ENCODE results near the gene FA2H. TPM values are rescaled to one million over a fixed set of nuclear protein-coding genes. Genes with fewer than 3 reads are reported as not detected.

The FA2H gene
- total RNA-seq, 3 donors from 2014 or later, result 0.33 to 1.8 TPM; not detected in 1

- intact Hi-C loops (cut with DNase I; ENCODE audit: low total_unique reads), result no loop called here
- TF ChIP-seq POLR2AphosphoS5 (IDR thresholded peaks at IDR 0.05), result no peak
- no peak for TF ChIP-seq CTCF (IDR thresholded peaks at IDR 0.05)
- TF ChIP-seq POLR2A (IDR thresholded peaks at IDR 0.05), result no peak
- Histone ChIP-seq H3K4me1 (no peaks in the 10 kb centered on the region), H3K4me3 (no peak overlapping the region), H3K27me3 (no peaks in the 10 kb centered on the region), H3K27ac (peak overlapping the region in 1 of 2 donors; percentile 65), H3K36me3 (no peaks in the 10 kb centered on the region), H3K9me3 (no peaks in the 10 kb centered on the region)
- no peak for DNase-seq (ENCODE audit: low spot score in 2 of 2)
Observed at GRCh38 chr16:74748616-74749026, 26.0 kb downstream of the FA2H start.

- DNase-seq (ENCODE audit: low spot score in 2 of 2), result no peak
- TF ChIP-seq CTCF (IDR thresholded peaks at IDR 0.05), result no peak
- TF ChIP-seq POLR2A (IDR thresholded peaks at IDR 0.05), result no peak
- no peak for TF ChIP-seq POLR2AphosphoS5 (IDR thresholded peaks at IDR 0.05)
- Histone ChIP-seq H3K4me1 (no peaks in the 10 kb centered on the region), H3K27me3 (no peaks in the 10 kb centered on the region), H3K9me3 (no peaks in the 10 kb centered on the region), H3K27ac (no peak overlapping the region), H3K36me3 (no peaks in the 10 kb centered on the region), H3K4me3 (no peak overlapping the region)
- intact Hi-C loops (cut with DNase I; ENCODE audit: low total_unique reads), result no loop called here
Observed at GRCh38 chr16:74747716-74748615, 26.7 kb downstream of the FA2H start.

- no peak overlapping the region for H3K27ac ChIP-seq
- no peaks in the 10 kb centered on the region for H3K9me3 ChIP-seq
- H3K4me1 ChIP-seq, result peaks cover 0 to 3% of the 10 kb centered on the region in 2 donors
- no peak for DNase-seq (ENCODE audit: low spot score in 2 of 2)
- H3K36me3 ChIP-seq, result no peaks in the 10 kb centered on the region
- no peak for TF ChIP-seq CTCF (IDR thresholded peaks at IDR 0.05)
- TF ChIP-seq POLR2A (IDR thresholded peaks at IDR 0.05), result no peak
- no peak for TF ChIP-seq POLR2AphosphoS5 (IDR thresholded peaks at IDR 0.05)
- no peaks in the 10 kb centered on the region for H3K27me3 ChIP-seq
- intact Hi-C loops (cut with DNase I; ENCODE audit: low total_unique reads), result no loop called here
- H3K4me3 ChIP-seq, result no peak overlapping the region
Observed at GRCh38 chr16:74745926-74746325, 28.7 kb downstream of the FA2H start.

GRCh38 chr16:74745109-74745615, 29.5 kb downstream of the FA2H start:
- intact Hi-C loops (cut with DNase I; ENCODE audit: low total_unique reads), result no loop called here
- Histone ChIP-seq H3K9me3 (no peaks in the 10 kb centered on the region), H3K36me3 (no peaks in the 10 kb centered on the region), H3K4me1 (peaks cover 0 to 3% of the 10 kb centered on the region in 2 donors), H3K27me3 (no peaks in the 10 kb centered on the region), H3K4me3 (no peak overlapping the region), H3K27ac (no peak overlapping the region)
- no peak for TF ChIP-seq POLR2AphosphoS5 (IDR thresholded peaks at IDR 0.05)
- no peak for DNase-seq (ENCODE audit: low spot score in 2 of 2)

GRCh38 chr16:74744566-74744965, 30.1 kb downstream of the FA2H start:
- Histone ChIP-seq H3K36me3 (no peaks in the 10 kb centered on the region), H3K27me3 (no peaks in the 10 kb centered on the region), H3K4me3 (no peak overlapping the region), H3K4me1 (peaks cover 0 to 3% of the 10 kb centered on the region in 2 donors), H3K27ac (no peak overlapping the region), H3K9me3 (no peaks in the 10 kb centered on the region)
- TF ChIP-seq CTCF (IDR thresholded peaks at IDR 0.05) (no peak), POLR2AphosphoS5 (IDR thresholded peaks at IDR 0.05) (no peak), POLR2A (IDR thresholded peaks at IDR 0.05) (no peak)
- intact Hi-C loops (cut with DNase I; ENCODE audit: low total_unique reads), result no loop called here
- DNase-seq (ENCODE audit: low spot score in 2 of 2), result no peak
